ENCODE results near the gene WWOX.

DNA sequence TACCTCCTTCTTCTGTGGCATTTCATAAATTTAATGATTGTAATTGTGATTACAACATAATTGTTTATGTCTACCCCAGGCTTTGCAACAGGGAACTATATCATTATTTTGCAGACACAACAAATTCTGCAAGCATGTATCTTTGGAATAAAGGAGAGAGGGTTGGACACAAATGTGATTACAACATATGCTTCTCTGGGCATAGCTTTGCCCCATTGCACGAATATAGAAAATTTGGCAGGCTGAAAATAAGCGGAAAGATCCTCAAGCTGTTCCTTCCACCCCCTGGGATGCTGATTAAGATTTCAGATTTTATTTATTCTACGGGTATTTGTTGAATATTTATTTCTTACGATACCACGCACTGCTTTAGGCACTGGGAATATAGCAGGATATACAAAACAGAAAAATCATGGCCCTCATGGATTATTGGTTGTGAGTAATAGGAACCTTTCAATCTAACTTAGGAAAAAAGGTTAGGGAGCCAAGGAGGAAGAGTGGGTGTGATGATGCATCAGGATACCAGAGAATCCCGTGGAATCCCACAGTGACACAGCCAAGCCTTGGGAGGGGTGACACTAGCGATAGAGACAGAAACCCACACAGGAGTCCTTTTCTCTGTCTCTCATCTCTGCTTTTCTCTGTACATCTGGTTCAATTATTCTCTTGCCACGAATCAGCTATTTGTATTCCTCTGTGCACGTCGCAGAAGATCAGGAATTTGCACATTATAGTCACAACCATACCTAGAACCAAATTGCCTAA lies 980.4 kb downstream of the WWOX start:
- TF ChIP-seq, protein P1, sequence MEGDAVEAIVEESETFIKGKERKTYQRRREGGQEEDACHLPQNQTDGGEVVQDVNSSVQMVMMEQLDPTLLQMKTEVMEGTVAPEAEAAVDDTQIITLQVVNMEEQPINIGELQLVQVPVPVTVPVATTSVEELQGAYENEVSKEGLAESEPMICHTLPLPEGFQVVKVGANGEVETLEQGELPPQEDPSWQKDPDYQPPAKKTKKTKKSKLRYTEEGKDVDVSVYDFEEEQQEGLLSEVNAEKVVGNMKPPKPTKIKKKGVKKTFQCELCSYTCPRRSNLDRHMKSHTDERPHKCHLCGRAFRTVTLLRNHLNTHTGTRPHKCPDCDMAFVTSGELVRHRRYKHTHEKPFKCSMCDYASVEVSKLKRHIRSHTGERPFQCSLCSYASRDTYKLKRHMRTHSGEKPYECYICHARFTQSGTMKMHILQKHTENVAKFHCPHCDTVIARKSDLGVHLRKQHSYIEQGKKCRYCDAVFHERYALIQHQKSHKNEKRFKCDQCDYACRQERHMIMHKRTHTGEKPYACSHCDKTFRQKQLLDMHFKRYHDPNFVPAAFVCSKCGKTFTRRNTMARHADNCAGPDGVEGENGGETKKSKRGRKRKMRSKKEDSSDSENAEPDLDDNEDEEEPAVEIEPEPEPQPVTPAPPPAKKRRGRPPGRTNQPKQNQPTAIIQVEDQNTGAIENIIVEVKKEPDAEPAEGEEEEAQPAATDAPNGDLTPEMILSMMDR (IDR thresholded peaks at IDR 0.05; ENCODE audit: low read depth, low read length): no peak
- no peak for TF ChIP-seq POLR2A (IDR thresholded peaks at IDR 0.05; ENCODE audit: extremely low read depth, insufficient read length)
- TF ChIP-seq, protein P2, sequence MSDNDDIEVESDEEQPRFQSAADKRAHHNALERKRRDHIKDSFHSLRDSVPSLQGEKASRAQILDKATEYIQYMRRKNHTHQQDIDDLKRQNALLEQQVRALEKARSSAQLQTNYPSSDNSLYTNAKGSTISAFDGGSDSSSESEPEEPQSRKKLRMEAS (IDR thresholded peaks at IDR 0.05; ENCODE audit: low read depth, low read length): no peak

All from NB4 (cell line).